Hematopoietic multipotent progenitor cell treated with erythropoietin and hydrocortisone succinate and interleukin-3 and kit ligand, for 4 days (in vitro differentiated cells): Measurements from ENCODE around the gene LORICRIN.
A peak's percentile ranks its signal among the peaks of the same experiment; 100 is the strongest.

Experiments
- DNase-seq: peaks from one replicate; pipeline ENCODE4 v3.0.0-alpha.2; 2015

Gene LORICRIN

GRCh38 chr1:153259387-153259786 is at the start of gene LORICRIN:
TSS of gene LORICRIN (plus strand) at chr1:153259687. CDS start at chr1:153260950, 1,263 bp downstream.
- DNase-seq = no peak

- DNase-seq = no peak
Observed at GRCh38 chr1:153210206-153210605, 49.3 kb upstream of the LORICRIN start.

GRCh38 chr1:153212201-153212600 is 47.3 kb upstream of the LORICRIN start:
- DNase-seq = no peak

- no peak for DNase-seq
Observed at GRCh38 chr1:153213519-153213918, 46.0 kb upstream of the LORICRIN start.

GRCh38 chr1:153217212-153217611 is 42.3 kb upstream of the LORICRIN start, which contains the start of gene PRR9:
TSS of gene PRR9 (plus strand) at chr1:153217584. CDS start at chr1:153218145, 561 bp downstream.
- DNase-seq = peak; percentile 70

- DNase-seq = no peak
Observed at GRCh38 chr1:153217744-153218416, 41.6 kb upstream of the LORICRIN start.

GRCh38 chr1:153220606-153221303 is 38.7 kb upstream of the LORICRIN start:
- DNase-seq = peak; percentile 75

GRCh38 chr1:153223040-153223891 is 36.2 kb upstream of the LORICRIN start:
- DNase-seq = peak; percentile 83

GRCh38 chr1:153227810-153228209 is 31.7 kb upstream of the LORICRIN start:
- DNase-seq = no peak

GRCh38 chr1:153228491-153228890 is 31.0 kb upstream of the LORICRIN start:
- no peak for DNase-seq

- DNase-seq = peak; percentile 57
Observed at GRCh38 chr1:153229076-153229829, 30.2 kb upstream of the LORICRIN start.

GRCh38 chr1:153231363-153231762 is 28.1 kb upstream of the LORICRIN start:
- no peak for DNase-seq

- no peak for DNase-seq
Observed at GRCh38 chr1:153231785-153232184, 27.7 kb upstream of the LORICRIN start.

- no peak for DNase-seq
Observed at GRCh38 chr1:153232553-153232952, 26.9 kb upstream of the LORICRIN start.

- DNase-seq = peak; percentile 22
Observed at GRCh38 chr1:153233448-153233847, 26.0 kb upstream of the LORICRIN start.

GRCh38 chr1:153238527-153238926 is 21.0 kb upstream of the LORICRIN start:
- peak; percentile 22 for DNase-seq

GRCh38 chr1:153242160-153242559 is 17.3 kb upstream of the LORICRIN start:
- DNase-seq = no peak

GRCh38 chr1:153245466-153245865 is 14.0 kb upstream of the LORICRIN start:
- no peak for DNase-seq

GRCh38 chr1:153246018-153246417 is 13.5 kb upstream of the LORICRIN start:
- DNase-seq = no peak

- DNase-seq = no peak
Observed at GRCh38 chr1:153246825-153247224, 12.7 kb upstream of the LORICRIN start.

GRCh38 chr1:153248176-153248879 is 11.2 kb upstream of the LORICRIN start:
- no peak for DNase-seq

GRCh38 chr1:153250166-153250565 is 9.3 kb upstream of the LORICRIN start:
- DNase-seq = no peak
